ENCODE data around the gene PLCXD1.
"Not testable (repeated sequence)": the region's sequence is repeated elsewhere in the genome, so short reads cannot be mapped to it uniquely, and the experiment has no call there.

PLCXD1 gene

DNA sequence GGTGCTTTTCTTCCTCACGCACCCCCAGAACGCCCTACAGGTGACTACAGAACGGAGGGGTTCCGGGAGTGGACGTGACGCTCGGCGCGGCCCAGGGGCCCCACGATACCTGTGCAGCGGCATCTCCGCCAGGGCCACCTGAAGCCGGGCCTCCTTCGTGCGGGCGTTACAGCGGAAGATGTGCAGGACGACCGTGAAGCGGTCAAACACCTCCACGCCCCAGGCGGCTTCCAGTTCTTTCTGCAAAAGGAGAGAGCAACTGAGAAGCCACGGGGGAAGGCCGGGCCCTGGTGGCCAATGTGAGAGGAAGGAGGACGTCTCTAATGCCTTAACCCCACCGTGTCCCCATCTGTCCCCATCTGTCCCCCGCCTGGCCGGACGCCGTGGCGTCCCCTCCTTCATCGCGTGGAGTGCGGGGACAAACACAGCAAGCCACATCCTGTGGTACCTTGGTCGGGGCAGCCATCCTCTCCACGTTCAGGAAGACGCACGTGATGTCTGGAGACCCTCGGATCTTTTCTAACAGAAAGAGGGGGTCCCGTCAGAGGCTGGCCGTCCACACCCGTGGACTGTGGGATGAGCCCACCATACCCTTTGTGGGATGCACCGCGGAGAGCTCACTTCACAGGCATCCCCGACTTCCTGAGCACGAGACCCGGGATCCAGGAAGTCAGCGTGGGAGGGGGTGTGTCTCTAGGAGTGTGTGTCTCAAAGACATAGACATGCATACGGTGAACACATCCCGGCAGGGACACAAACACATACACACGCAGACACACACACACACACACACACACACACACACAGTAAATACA, 33.8 kb downstream of the PLCXD1 start:
- Mint-ChIP-seq H3K27me3 (ENCODE audit: low read depth) (no peaks in the 10 kb centered on the region), H3K4me1 (ENCODE audit: low read depth) (peaks cover 7% of the 10 kb centered on the region), H3K9me3 (no peaks in the 10 kb centered on the region), H3K4me3 (no peak overlapping the region), H3K36me3 (ENCODE audit: low read depth) (peaks cover 16% of the 10 kb centered on the region), H3K27ac (no peak overlapping the region)

DNA sequence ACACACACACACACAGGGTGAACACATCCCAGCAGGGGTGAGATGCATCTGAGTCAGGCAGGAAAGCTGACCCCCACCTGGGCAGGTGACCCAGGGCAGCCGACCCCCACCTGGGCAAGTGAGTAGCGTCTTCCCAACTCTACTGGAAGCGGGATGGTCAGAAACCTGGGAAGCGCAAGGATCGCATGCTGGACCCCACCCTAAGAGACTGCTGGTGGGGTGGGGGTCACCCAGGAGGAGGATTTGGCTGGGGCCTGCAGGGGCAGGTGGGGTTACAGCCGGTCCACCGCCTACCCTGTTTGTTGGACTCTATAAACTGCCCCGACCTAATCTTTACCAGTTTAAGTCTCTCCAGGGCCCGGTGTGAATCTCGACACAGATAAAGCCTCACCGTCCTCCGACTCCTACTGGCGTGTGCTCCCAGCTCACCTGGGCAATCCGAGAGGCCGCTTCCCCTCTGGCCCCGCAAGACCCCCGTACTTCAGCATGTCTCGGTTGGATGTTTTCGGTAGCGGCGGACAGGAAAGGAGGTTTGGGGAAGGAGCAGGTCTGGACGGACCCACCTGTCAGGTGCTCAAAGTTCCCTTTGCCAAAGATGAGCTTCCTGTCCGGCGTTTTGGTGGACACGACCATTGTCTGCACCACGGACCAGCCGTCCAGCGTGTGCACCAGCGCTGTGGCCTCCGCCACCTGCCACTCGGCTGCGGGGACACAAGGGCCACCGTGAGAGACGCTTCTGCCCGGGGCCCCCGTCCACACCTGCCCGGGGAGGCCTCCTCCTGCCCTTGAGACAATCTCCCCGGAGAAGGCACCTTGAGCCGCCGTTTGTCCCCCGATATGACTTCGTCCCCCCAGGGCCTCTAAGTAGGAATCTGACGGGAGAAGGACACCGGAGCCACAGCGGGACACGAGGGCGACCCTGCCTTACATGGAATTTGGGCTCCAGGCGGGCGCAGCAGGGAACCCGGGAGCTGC, 35.5 kb downstream of the PLCXD1 start:
- Mint-ChIP-seq H3K4me3 (peak overlapping the region; percentile 28), H3K27ac (peak overlapping the region; percentile 9), H3K36me3 (ENCODE audit: low read depth) (peaks cover 15% of the 10 kb centered on the region), H3K9me3 (no peaks in the 10 kb centered on the region), H3K27me3 (ENCODE audit: low read depth) (no peaks in the 10 kb centered on the region), H3K4me1 (ENCODE audit: low read depth) (peaks cover 9% of the 10 kb centered on the region)

DNA sequence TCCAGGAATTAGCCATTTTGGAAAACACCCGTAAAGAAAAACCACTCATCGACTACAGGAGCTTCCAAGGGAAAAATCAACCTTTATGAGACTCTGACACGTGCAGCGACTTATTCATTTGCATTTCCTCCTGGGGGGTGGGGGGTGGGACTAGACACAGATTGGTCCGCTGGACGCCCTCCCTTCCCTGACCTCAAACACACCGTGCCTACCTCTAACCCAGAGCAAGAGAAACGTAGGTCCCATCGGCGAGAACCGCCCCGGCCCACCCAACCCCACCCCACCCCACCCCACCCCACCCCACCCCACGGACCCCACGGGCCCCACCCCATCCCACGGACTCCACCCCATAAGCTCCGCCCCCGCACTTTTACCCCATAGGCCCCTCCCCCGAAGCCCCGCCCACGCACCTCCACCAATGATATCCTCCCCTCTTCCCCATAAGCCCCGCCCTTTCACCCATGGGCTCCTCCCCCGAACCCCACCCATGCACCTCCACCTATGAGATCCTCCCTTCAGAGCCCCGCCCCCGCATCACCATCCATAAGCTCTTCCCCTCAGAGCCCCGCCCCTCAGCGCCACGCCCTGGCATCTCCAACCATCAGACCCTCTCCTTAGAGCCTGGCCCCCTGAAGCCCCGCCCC, 36.4 kb downstream of the PLCXD1 start:
- peaks cover 8% of the 10 kb centered on the region for H3K36me3 Mint-ChIP-seq (ENCODE audit: low read depth)
- H3K4me1 Mint-ChIP-seq (ENCODE audit: low read depth): peaks cover 8% of the 10 kb centered on the region
- peak overlapping the region; percentile 89 for H3K4me3 Mint-ChIP-seq
- H3K9me3 Mint-ChIP-seq: no peaks in the 10 kb centered on the region
- H3K27ac Mint-ChIP-seq: peak overlapping the region; percentile 96
- no peaks in the 10 kb centered on the region for H3K27me3 Mint-ChIP-seq (ENCODE audit: low read depth)

DNA sequence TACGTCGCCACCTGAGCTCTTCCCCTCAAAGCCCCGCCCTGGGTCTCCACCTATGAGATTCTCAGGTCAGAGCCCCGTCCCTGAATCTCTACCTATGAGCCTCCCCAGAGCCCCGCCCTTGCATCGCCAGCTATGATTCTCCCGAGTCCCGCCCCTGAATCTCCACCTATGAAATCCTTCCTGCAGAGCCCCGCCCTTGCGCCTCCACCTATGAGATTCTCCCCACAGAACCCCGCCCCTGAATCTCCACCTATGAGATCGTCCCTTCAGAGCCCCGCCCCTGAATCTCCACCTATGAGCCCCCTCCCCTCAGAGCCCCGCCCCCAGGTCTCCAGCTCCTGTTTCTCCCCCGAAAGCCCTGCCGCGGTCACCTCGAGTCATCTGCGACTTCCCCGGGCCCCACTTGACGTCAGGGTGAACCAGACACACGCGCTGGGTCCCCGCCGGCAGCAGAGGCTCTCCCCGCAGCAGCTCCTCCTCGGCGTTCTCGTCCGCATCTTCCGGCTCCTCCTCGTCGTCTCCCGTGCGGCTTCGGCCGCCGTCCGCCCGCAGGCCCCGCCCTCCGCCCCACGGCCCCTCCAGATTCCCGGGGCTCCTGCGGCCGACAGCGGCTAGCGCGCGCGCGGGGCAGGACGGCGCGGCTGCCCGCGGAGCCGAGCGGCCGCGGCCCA, 37.0 kb downstream of the PLCXD1 start:
- H3K4me3 Mint-ChIP-seq: peak overlapping the region; percentile 89
- peaks cover 14% of the 10 kb centered on the region for H3K4me1 Mint-ChIP-seq (ENCODE audit: low read depth)

DNA sequence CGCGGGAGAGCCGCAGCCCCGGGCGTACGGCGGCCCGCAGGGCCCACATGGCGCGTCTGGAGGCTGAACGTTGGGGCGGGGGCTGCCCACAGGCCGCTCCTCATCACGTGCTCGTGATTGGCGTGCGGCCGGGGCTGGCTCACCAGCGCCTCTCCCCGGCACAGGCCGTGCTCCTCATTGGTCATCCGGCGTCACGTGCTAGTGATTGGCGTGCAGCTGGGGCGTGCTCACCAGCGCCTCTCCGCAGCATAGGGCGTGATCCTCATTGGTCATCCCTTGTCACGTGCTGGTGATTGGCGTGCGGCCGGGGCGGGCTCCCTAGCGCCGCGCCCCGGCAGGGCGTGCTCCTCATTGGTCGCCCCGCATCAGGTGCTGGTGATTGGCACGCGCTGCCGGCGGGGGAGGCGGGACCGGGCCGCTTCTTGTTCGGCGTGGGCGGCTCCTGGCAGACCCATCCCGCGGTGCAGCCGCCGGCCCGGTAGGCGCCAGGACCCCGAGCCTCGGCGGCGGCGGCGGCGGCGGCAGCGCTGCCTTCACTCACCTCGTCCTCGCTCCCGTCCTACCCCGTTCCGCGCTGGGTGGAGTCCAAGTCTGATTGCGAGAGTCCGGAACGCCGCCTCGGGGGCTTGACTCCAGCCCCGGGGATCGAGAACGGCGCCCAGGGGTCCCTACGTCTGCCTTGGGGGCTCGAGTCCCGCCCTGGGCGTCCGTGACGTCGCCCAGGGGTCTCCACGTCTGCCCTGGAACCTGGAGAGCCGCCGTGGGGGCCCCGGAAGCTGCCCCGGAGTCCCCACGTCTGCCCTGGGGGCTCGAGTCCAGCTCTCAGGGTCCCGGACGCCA, 37.8 kb downstream of the PLCXD1 start, which contains the start of gene GTPBP6:
Gene GTPBP6, minus strand, starts transcription at position 58 of the 840 bp plus-strand sequence. Its CDS starts 9 bp downstream, at position 49.
- peak within 1 kb of the TSS; percentile 96 for H3K27ac Mint-ChIP-seq
- H3K4me1 Mint-ChIP-seq (ENCODE audit: low read depth): peaks cover 19% of the 10 kb centered on the region
- no peaks in the 10 kb centered on the region for H3K9me3 Mint-ChIP-seq
- peaks cover 4% of the 10 kb centered on the region for H3K36me3 Mint-ChIP-seq (ENCODE audit: low read depth)
- peak within 1 kb of the TSS; percentile 89 for H3K4me3 Mint-ChIP-seq
- H3K27me3 Mint-ChIP-seq (ENCODE audit: low read depth): peaks cover 5% of the 10 kb centered on the region

More for the DNA sequence above, 37.0 kb downstream of the PLCXD1 start:
- peaks cover 8% of the 10 kb centered on the region for H3K36me3 Mint-ChIP-seq (ENCODE audit: low read depth)
- peak overlapping the region; percentile 96 for H3K27ac Mint-ChIP-seq
- no peaks in the 10 kb centered on the region for H3K9me3 Mint-ChIP-seq
- H3K27me3 Mint-ChIP-seq (ENCODE audit: low read depth): peaks cover 1% of the 10 kb centered on the region

DNA sequence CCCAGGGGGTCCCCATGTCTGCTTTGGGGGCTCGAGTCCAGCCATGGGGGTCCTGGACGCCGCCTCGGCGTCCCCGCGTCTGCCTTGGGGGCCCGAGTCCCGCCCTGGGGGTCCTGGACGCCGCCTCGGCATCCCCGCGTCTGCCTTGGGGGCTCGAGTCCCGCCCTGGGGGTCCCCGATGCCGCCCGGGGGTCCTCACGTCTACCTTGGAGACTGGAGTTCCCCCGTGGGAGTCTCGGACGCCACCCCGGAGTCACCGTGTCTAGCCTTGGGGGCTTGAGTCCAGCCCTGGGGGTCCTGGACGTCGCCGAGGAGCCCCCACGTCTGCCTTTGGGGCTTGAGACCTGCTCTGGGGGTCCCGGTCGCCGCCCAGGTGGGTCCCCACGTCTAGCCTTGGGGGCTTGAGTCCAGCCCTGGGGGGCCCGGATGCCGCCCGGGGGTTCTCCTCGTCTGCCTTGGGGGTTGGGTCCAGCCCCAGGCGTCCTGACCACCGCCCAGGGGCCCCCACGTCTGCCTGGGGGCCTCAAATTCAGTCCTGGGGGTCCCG, 38.5 kb downstream of the PLCXD1 start:
- Mint-ChIP-seq H3K27me3 (ENCODE audit: low read depth) (peaks cover 5% of the 10 kb centered on the region), H3K4me1 (ENCODE audit: low read depth) (peaks cover 19% of the 10 kb centered on the region), H3K36me3 (ENCODE audit: low read depth) (peaks cover 4% of the 10 kb centered on the region), H3K4me3 (peak overlapping the region; percentile 85), H3K9me3 (no peaks in the 10 kb centered on the region), H3K27ac (no peak overlapping the region)

DNA sequence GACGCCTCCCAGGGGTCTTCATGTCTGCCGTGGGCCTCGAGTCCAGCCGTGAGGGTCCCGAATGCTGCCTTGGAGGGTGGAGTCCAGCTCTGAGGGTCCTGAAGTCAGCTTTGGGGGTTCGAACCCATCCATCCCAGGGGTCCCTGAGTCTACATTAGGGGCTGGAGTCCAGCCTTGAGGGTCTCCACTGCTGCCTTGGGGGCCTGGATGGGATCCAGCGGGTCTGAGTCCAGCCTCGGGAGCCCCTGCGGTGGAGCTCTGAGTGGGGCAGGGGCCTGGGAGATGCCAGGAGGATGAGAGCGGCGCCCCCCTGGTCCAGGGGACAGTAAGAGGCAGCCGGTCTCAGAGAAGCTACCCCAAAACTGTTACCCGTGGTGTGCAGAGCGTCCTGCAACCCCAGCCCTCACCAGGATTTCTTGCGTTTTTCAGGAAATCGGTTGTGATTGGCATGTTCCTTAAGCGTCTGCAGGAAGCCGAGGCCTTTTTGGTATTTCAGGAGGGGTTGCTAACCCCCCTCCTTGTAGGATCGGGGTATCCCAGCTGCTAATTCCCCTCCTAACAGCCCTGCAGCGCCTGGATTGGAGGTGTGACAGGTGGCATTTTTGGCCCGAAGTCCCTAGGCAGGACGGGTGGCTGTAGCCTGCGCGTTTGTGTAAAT, 39.1 kb downstream of the PLCXD1 start:
- Mint-ChIP-seq H3K36me3 (ENCODE audit: low read depth) (peaks cover 4% of the 10 kb centered on the region), H3K27ac (peak overlapping the region; percentile 83), H3K27me3 (ENCODE audit: low read depth) (peaks cover 5% of the 10 kb centered on the region), H3K4me1 (ENCODE audit: low read depth) (peaks cover 21% of the 10 kb centered on the region), H3K4me3 (peak overlapping the region; percentile 85), H3K9me3 (no peaks in the 10 kb centered on the region)

DNA sequence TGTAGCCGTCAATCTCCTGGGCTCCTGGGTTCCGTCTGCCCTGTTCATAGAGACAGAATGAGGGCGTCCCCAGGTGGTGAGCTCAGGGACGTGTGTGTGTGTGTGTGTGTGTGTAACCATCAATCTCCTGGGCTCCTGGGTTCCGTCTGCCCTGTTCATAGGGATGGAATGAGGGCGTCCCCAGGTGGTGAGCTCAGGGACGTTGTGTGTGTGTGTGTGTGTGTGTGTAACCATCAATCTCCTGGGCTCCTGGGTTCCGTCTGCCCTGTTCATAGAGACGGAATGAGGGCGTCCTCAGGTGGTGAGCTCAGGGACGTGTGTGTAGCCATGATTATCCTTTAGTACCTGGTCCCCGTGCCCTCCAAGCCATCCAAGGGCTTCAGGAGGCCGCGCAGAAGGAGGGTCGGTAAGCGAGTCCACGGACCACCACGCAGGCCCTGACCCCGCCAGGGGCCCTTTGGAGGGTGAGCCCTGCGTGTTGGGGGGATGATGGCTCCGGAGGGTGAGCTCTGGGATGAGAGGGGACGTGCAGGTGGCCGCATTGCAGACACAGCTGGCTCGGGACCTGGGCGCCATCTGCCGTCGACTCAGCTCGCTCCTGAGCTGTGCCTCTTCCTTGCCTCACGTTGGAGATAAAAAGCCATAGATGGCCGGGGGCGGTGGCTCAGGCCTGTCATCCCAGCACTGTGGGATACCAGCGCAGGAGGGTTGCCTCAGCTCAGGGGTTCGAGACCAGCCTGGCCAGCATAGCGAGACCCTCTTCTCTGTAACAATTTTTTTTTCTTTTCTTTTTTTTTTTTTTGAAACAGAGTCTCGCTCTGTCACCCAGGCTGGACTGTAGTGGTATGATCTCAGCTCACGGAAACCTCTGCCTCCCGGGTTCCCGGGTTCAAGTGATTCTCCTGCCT, 42.8 kb downstream of the PLCXD1 start:
- H3K9me3 Mint-ChIP-seq: no peaks in the 10 kb centered on the region
- peaks cover 5% of the 10 kb centered on the region for H3K27me3 Mint-ChIP-seq (ENCODE audit: low read depth)
- peaks cover 17% of the 10 kb centered on the region for H3K4me1 Mint-ChIP-seq (ENCODE audit: low read depth)
- peak overlapping the region; percentile 77 for H3K4me3 Mint-ChIP-seq
- no peaks in the 10 kb centered on the region for H3K36me3 Mint-ChIP-seq (ENCODE audit: low read depth)
- H3K27ac Mint-ChIP-seq: peak overlapping the region; percentile 12

DNA sequence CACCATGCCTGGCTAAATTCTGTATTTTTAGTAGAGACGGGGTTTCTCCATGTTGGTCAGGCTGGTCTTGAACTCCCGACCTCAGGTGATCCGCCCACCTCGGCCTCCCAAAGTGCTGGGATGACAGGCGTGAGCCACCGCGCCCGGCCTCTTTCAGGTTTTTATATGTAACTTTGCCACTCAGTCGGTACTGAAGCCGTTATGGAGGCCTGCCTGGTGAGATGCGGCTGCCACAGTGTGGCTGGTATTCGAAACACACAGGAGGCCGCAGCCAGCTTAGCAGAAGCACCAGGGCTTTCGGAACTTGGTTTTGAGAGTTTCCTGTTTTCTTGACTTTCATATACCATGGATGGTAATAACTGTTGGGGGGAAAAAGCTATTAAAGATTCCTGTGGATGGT, 43.5 kb downstream of the PLCXD1 start:
- not testable (repeated sequence) for H3K27me3 Mint-ChIP-seq (ENCODE audit: low read depth); H3K27ac Mint-ChIP-seq; H3K9me3 Mint-ChIP-seq; H3K4me3 Mint-ChIP-seq; H3K36me3 Mint-ChIP-seq (ENCODE audit: low read depth)
- peaks cover 17% of the 10 kb centered on the region for H3K4me1 Mint-ChIP-seq (ENCODE audit: low read depth)

DNA sequence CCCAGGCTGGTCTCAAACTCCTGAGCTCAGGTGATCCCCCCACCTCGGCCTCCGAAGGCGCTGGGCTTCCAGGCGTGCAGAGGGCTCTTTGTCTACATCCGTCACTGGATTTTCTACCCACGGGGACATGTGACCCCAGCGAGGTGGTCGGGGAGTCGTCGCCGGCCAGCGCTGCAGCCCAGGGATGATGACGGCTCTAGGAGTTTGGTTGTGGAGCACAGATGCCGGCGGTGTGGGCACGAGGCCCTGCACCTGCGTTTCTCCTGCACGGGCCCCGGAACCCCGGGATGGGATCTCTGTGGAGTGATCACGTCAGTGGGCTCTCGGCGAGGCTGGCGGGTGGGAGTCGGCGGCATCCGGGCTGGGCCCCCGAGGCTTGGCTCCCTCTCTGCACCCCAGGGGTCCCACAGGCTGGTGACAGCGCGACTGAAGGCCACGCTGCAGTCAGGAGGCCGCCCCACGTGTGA, 46.5 kb downstream of the PLCXD1 start:
- H3K27me3 Mint-ChIP-seq (ENCODE audit: low read depth): peaks cover 5% of the 10 kb centered on the region
- H3K9me3 Mint-ChIP-seq: peaks cover 3% of the 10 kb centered on the region
- no peaks in the 10 kb centered on the region for H3K36me3 Mint-ChIP-seq (ENCODE audit: low read depth)
- H3K4me3 Mint-ChIP-seq: no peak overlapping the region
- H3K27ac Mint-ChIP-seq: no peak overlapping the region
- peaks cover 11% of the 10 kb centered on the region for H3K4me1 Mint-ChIP-seq (ENCODE audit: low read depth)

DNA sequence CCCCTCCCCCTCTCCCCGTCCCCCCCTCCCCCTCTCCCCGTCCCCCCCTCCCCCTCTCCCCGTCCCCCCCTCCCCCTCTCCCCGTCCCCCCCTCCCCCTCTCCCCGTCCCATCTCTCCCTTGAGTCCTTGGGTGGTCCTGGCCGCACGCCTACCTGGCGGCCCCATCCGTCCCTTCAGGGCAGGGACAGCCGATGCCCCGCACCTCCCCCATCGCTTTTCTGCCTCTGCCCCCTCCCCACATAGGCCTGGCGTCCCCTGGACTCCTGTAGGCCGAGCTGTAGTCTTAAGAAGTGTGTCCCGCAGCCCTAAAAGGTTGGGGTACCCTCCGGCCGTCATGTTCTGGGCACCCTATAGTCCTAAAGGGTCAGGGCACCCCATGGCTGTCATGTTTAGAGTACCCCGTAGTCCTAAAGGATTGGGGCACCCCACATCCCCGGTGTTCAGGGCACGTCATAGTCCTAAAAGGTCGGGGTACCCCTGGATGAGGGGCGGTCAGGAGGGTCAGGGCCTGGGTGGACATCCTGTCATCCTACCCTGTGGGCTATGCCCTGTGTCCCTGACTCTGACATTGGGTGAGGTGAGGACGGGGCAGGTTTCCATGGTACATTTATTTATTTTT, 48.2 kb downstream of the PLCXD1 start:
- Mint-ChIP-seq H3K4me3 (no peak overlapping the region), H3K9me3 (peaks cover 3% of the 10 kb centered on the region), H3K27me3 (ENCODE audit: low read depth) (no peaks in the 10 kb centered on the region), H3K36me3 (ENCODE audit: low read depth) (no peaks in the 10 kb centered on the region), H3K27ac (no peak overlapping the region), H3K4me1 (ENCODE audit: low read depth) (peaks cover 2% of the 10 kb centered on the region)
